Activated CD4-positive, alpha-beta T cell treated with anti-CD3 and anti-CD28 coated beads, Interleukin-2, amount 50 U/mL, for 4 hours (primary cell): ENCODE measurements around the gene CHPF2.
A peak's percentile ranks its signal among the peaks of the same experiment; 100 is the strongest.

ENCODE experiments used
- DNase-seq, 2 experiments: peaks; one replicate each; pipeline ENCODE4 v3.0.0-alpha.2; 2020

Gene CHPF2

DNA sequence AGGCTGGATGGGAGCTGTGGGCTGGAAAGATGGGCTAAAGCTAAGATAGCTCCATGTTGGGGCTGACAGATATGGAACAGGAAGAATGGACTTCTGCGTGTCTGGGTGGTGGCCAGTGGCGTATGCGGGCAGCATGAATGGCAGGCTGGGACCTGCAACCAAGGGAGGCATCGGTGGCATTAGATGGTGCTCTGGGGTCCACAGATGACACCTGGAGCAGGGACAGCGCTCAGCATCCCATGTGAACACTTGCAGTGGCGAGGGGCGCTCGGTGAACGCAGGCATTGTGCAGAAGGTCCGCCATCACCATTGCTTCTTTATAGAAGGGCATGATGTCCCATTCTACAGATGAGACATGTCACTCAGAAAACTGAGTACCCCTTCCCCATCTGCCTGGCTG, 37.2 kb downstream of the CHPF2 start:
- DNase-seq, result no peak

DNA sequence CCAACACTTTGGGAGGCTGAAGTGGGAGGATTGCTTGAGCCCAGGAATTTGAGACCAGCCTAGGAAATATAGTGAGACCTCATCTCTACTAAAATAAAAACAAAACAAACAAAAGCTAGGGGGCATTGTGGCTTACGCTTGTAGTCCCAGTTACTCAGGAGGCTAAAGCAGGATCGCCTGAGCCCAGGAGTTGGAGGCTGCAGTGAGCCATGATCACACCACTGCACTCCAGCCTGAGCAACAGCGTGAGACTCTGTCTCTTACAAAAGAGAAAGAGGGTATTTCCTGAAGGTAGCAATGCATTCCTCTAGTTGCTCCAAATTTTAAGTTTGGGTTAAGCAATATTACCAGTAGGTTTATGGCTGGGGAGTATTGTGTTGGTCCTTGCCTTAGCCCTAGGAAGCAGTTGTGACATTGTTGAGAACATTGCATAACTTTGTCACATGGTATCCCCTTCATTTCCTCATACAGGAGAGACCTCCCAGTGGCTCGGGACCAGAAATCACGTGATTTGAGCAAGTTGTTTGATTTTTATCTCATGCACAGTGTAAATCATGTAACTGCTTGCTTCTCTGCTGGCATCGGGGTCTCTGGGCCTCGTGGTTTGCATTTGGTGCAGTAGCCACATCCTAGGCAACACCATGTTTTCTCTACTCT, 39.5 kb downstream of the CHPF2 start:
- no peak for DNase-seq

GRCh38 chr7:151272405-151272804, 40.1 kb downstream of the CHPF2 start:
- no peak for DNase-seq

DNA sequence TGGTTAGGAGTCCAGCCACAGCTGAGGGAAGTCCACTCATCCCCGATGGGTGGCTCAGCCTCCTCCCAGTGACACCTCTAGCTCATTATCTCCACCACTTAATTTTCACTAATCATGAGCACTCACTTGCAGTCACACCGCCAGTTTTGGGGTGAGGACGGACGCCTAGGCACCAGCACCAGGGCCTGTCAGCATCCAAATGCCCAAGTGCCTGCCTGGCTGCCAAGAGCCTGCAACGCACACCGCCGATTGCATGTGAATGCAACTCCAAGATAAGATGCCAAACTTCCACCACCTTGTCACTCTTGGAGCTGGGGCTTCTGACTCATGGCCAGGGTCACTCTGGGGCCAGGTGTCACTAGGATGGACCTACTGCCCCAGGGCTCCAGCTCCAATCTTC, 40.6 kb downstream of the CHPF2 start:
- no peak for DNase-seq

GRCh38 chr7:151273651-151274390, 41.5 kb downstream of the CHPF2 start:
- DNase-seq, result no peak

GRCh38 chr7:151274396-151274795, 42.1 kb downstream of the CHPF2 start:
- DNase-seq, result no peak

GRCh38 chr7:151274936-151275812, 42.9 kb downstream of the CHPF2 start:
- DNase-seq, result no peak

DNA sequence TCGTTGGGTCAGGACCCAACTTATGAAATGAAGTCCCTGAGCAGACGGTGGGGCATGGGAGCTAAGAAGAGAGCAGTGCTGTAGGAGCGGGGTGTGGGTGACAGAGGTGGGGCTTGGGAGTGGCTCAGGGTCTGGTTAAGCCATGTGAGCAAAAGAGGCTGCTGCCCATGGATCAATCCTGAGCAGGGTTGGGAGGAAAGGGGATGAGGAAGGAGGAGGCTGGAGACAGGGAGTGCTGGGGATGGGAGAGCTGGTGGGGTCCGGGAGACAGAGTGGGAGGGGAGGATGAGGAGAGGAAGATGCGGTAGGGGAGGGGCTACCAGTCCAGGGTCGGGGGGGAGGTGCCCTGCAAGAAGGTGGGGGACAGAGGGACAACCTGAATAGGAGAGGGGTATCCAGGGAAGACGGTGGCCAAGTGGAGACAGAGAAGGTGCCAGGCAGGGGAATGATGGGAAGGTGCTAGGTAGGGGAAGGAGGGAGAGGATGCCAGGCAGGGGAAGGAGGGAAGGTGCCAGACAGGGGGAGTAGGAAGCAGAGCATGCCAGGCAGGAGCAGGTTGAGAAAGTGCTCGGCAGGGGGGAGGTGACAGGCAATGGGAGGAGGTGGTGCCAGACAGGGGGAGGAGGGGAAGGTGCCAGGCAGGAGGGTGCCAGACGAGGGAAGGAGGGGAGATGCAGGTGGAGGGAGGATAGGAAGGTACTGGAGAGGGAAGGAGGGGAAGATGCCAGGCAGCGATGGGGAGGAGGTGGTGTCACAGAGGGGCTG, 43.7 kb downstream of the CHPF2 start:
- DNase-seq, result no peak

GRCh38 chr7:151276666-151277590, 44.6 kb downstream of the CHPF2 start:
- DNase-seq, result peak; percentile 36 to 51

DNA sequence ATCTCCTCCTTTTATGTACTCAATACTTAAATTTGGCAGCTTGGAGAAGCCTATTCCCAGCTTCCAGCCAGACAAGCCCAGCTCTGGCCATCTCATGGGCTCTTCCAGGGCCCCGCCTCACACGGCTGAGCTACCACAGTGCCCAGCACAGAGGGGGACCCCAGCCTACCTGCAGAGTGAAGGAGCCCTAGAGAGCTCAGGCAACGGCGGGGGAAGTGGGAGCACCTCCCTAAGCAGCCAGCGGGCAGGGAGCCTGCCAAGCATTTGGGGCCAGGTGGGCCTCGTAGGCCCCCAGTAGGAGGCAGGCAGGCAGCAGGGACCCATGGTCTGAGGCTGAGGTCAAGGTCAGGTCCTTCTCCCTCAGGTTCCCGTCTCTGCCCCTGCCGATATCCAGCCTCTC, 45.3 kb downstream of the CHPF2 start:
- DNase-seq, result no peak

- no peak for DNase-seq
Measured at GRCh38 chr7:151278949-151279348, 46.7 kb downstream of the CHPF2 start.

DNA sequence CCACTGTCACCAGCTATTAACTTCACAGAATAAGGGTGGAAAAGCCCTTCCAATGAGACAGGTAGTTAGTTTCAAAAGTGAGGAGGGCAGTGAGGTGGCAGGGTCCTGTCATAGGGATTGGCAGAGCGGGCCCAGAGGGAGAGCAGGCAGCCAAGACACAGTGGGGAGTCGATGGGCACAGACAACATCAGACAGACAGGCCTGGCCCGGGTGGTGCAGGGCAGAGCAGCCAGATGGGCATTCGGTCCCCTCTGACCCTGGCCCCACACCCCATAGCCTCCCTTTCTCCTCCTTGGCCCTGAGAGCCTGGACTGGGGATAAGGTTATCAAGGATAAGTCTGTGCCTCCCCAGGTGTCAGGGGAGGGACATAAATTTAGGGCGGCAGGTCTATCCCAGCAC, 47.6 kb downstream of the CHPF2 start:
- DNase-seq, result no peak

DNA sequence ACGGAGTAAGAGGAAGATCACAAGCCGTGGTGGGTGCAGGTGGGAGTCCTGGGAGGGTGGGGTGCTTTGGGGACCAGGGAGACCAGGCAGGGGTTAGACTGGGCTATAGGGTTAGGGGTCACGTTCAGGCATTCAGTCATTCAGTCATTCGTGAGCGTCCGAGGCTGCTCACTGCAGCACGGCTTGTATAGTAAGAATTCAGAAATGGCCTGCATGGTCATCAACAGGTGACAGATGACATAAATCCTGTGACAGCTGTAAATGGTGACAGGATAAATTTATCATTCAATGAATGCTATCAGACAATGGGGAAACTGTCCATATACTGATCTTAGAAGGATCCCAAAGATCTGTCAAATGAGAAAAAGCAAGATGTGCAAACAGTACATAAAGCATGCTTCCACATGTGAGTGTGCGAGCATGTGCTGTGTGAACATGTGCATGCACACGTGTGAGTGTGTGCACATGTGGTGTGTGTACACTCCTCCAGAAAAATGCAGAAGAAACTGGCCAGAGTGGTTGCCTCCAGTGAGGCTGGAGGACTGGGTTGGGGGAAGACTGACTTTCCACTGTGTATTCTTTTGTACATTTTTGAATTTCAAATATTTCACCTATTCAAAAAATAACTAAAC, 48.2 kb downstream of the CHPF2 start:
- DNase-seq, result no peak

DNA sequence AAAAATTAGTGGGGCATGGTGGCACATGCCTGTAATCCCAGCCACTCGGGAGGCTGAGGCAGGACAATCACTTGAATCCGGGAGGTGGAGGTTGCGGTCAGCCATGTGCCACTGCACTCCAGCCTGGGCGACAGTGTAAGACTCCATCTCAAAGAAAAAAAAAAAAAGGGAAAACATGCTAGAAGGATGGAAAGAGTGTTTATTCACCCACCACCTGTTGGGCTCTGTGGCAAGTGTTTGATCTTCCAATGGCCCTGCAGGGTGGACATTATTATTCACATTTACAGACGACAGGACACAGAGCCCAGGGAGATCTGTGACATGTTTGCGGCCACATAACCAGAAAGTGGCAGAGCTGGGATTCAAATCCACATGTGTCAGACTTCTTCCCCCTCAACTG, 49.4 kb downstream of the CHPF2 start:
- no peak for DNase-seq

DNA sequence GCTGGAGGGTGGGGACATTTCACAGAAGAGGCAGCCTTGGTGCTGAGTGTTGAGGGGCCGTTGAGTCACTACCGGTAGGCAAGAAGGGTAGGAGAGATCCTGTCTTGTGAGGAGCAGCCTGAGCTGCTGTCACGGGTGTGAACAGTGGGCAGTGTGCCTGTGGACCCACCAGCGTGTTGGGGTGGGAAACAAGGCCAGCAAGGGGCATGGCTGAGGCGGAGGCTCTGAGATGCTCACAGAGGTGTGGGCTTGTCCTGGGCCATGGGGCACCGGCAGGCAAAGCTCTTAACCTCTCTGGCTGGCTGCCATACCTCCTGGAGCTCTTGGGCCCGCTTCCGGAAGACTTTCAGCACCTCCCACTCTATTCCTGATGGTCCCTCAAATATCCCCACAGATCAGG, 49.8 kb downstream of the CHPF2 start:
- no peak for DNase-seq

- no peak for DNase-seq
Measured at GRCh38 chr7:151283302-151283701, 51.0 kb downstream of the CHPF2 start.

- DNase-seq, result no peak
Measured at GRCh38 chr7:151286148-151286547, 53.9 kb downstream of the CHPF2 start.
